GM19438 (cell line): ENCODE measurements around the gene ELOVL6.
"Not testable (repeated sequence)": the region's sequence is repeated elsewhere in the genome, so short reads cannot be mapped to it uniquely, and the experiment has no call there.

Source experiments
- ATAC-seq: cut with Tn5 transposase; IDR thresholded peaks from one replicate; pipeline ENCODE4 v1.9.1; 2021; ENCODE audit warnings: low read depth; ENCODE audit not compliant: unreplicated experiment

ELOVL6 gene

GRCh38 chr4:110164251-110164650 is 34.2 kb downstream of the ELOVL6 start:
- no peak for ATAC-seq

DNA sequence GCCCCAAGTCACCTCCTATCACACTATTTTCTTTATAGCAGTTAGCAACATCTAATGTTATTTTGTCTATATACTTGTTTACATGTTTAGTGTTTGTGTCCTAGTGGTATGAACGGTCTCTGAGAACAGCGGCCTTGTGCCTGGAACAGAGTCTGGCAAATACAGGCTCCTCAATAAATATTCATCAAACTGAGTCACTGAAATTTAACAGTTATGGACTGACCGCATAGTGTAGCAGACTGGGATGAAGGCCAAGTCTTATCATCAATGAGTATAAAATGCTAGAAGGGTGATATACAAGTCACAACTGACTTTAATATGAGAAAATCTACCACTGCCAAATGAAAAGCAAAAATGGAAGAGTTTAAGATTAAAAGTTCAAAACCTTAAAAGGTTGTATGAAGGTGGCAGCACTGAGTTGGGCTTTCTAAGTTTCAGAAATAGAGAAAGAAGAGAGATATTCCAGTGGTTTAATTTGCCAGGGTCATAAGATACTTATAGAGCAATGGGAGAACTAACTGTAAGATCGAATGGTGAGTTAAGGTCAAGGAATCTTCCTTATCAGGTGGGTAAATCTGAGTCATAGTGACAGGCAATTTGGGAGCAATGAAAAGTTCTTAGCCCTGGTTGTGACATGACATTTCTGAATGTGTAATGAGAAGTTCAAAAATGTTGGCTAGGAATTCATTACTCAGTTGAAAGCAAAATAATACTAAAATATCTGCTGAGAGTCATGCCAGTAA is 34.9 kb downstream of the ELOVL6 start:
- no peak for ATAC-seq

DNA sequence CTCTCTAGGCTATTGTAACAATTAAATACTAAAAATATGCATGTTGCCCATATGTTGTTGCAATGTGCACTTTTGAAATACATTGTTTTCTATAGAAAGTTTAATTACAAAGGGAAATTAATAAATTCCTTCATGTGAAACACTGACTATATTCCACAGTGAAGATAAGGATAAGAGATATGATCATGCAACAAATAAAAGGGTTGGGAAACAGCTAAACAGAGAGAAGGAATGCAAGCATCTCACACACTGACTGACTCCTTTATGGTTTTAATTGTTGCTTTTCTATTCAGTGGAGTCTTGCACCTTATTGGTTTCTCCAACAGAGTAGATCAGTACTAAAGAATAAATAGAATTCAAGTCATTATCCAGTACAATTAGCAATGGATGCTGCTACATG is 37.8 kb downstream of the ELOVL6 start:
- no peak for ATAC-seq

GRCh38 chr4:110159541-110159940 is 38.9 kb downstream of the ELOVL6 start:
- no peak for ATAC-seq

GRCh38 chr4:110157580-110157979 is 40.8 kb downstream of the ELOVL6 start:
- ATAC-seq, result no peak

GRCh38 chr4:110157166-110157565 is 41.2 kb downstream of the ELOVL6 start:
- ATAC-seq, result not testable (repeated sequence)

GRCh38 chr4:110156442-110156841 is 42.0 kb downstream of the ELOVL6 start:
- no peak for ATAC-seq

DNA sequence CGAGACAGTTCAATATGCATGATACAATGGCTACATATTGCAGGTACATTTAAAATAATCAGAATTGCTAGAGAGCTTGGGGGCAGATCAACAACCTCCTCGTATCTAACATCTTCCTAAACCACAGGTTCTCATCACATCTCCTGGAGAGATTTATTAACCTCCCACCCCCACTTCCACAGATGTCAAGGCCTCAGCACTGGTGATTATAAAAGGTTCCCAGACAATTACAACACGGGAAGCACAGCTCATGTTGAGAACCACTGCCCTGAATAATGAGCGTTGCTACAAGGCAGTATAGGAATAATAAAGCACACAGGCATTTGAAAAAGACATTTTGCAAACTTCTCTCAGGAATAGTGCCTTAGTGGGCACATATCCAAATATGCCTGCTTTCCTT is 42.8 kb downstream of the ELOVL6 start:
- ATAC-seq, result no peak

- no peak for ATAC-seq
Observed at GRCh38 chr4:110154582-110154981, 43.8 kb downstream of the ELOVL6 start.

GRCh38 chr4:110152386-110152785 is 46.0 kb downstream of the ELOVL6 start:
- ATAC-seq, result no peak

DNA sequence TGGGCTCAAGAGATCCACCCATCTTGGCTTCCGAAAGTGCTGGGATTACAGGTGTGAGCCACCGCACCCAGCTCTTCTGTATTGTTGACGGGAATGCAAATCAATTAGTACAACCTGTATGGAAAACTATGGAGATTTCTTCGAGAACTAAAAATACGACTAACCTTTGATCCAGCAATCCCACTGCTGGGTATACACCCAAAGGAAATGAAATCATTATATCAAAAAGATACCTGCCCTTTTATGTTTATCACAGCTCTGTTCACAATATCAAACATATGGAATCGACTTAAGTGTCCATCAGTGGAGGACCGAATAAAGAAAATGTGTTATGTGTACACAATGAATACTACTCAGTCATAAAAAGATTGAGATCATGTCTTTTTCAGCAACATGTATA is 49.3 kb downstream of the ELOVL6 start:
- no peak for ATAC-seq

GRCh38 chr4:110142461-110142860 is 56.0 kb downstream of the ELOVL6 start:
- no peak for ATAC-seq

GRCh38 chr4:110139815-110140214 is 58.6 kb downstream of the ELOVL6 start:
- no peak for ATAC-seq

GRCh38 chr4:110139111-110139510 is 59.3 kb downstream of the ELOVL6 start:
- no peak for ATAC-seq

GRCh38 chr4:110138551-110138950 is 59.9 kb downstream of the ELOVL6 start:
- no peak for ATAC-seq

DNA sequence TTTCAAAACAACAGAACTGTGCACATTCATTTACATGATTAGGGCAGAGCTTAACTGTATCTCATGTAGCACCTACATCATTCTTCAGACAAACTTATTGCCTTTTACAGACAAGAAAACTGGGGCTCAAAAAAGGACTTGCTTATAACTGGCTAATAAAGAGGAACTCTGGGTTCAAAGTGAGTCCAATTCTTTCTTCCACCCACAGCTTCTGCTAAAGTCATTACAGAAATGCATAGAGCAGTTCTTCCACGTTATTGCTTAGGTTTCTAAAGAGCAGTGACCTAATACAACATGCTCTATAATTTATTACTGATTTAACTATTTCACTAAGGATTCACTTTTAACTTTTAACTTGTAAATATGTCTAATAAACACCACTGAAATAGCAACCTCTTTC is 60.6 kb downstream of the ELOVL6 start:
- no peak for ATAC-seq

DNA sequence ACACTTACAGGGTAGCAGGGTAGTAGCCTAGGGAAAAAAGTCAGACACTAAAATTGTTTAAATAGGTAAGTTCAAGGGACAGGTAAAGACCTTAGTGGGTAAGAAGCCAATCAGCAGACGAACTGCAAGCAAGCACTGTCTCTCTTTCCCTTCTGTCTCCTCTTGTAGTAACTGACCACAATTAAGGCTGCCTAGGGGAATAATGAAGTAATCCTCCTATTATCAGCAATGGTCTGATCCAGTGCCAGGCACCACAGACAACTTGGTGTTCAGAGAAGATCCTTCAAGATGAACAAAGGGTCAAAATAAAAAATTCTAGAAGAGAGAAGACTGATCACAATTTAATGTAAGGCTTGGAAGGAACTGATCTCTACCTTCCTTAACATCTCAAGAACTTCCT is 62.9 kb downstream of the ELOVL6 start:
- no peak for ATAC-seq

- no peak for ATAC-seq
Observed at GRCh38 chr4:110135076-110135475, 63.3 kb downstream of the ELOVL6 start.

GRCh38 chr4:110134269-110134869 is 64.0 kb downstream of the ELOVL6 start:
- no peak for ATAC-seq

DNA sequence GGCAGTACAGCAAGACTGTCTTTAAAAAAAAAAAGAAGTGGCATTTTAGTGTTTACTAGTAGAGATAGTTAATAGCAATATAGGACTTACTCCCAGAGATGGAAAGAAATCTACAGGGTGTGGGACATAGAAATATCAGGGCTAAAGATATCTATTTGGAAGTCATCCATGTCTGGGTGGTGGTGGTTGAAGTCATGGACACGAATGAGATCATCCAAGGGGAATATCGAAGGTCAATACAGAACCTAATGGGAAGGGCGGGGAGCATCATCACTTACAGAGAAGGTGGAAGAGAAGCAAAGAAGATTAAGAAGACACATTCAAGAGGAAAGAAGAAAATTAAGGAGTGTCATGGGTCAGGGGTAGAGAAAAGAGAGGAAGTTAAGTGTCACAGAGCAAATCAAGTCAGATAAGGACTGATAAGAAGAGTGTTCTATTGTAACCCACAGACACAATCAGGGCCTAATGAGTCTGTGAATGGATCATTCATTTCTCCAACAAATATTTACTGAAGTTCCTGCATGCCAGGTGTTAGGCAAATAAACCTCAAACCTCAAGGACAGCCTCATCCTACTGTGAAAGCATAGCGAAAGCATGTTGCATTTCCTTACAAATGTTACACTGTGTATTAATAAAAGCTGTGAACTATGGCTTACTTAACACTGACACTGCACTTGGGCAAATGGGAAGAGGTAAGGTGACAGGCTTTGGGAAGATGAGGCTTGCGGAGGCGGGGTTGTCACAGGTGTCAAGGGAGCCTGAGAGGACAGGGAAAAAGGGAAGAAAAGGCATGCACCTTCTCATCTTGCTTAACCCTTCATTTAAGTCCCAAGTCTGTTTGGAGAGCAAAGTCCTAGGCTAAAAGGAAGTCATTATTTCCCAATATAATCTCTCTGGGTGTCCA is 65.3 kb downstream of the ELOVL6 start:
- no peak for ATAC-seq

DNA sequence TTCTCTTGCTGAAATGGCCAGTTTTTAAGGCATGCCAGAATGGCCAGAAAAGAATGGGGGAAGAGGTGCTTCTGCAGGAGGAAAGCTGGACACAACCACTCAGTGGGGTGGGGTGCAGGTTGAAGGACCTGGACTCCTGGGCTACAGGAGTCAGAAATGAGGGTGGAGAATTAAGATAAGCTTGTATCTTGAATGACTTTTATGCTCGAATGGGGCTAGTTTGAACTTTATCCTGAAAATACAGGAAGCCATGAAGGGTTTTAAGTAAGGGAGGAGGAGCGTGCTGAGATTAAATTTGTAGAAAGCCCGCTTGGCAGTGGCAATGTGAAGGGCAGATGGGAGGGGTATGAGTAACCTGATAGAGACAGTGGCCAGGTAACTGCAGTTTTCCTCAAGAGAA is 66.5 kb downstream of the ELOVL6 start:
- ATAC-seq, result no peak
